Endothelial cell of umbilical vein (primary cell): ENCODE data around the gene FAM20B. TPM values are rescaled to one million over a fixed set of nuclear protein-coding genes. Genes with fewer than 3 reads are reported as not detected.

Source experiments
- BruUV-seq: library from RNA; stranded (reverse); fragments of 400-500 nt; replicated peaks from 2 replicates; lab custom pipeline; 2021; lab: Mats Ljungman, UMichigan
- CTCF ChIA-PET: fragments of 300-600, 350-600 bp; sonication (Branson Sonifier 250); formaldehyde crosslinking; loops from one replicate; lab custom pipeline; 2021; ENCODE audit warnings: antibody characterized with exemption, inconsistent platforms; lab: Charles Lee
- POLR2A ChIA-PET: fragments of 300-600, 350-600 bp; sonication (Branson Sonifier 250); formaldehyde crosslinking; loops from one replicate; lab custom pipeline; 2021; ENCODE audit warnings: antibody characterized with exemption, inconsistent platforms; lab: Charles Lee
- DNase-seq: peaks from one replicate; pipeline ENCODE4 v3.0.0-alpha.2; 2011; ENCODE audit warnings: low read depth, low spot score
- FAIRE-seq: peaks from 2 replicates; lab custom pipeline; 2011; peaks lifted over from hg19 to GRCh38; lab: Jason Lieb, UNC
- H2AFZ ChIP-seq: 2 replicates; pipeline ENCODE4 v1.6.0; 2012; ENCODE audit warnings: low read depth, low read length, control low read depth, inconsistent platforms
- H3K27ac ChIP-seq: 2 replicates; pipeline ENCODE4 v1.5.1; 2011; ENCODE audit warnings: low read depth, mild to moderate bottlenecking, control low read depth, low read length, moderate library complexity; ENCODE audit not compliant: insufficient read depth
- H3K27me3 ChIP-seq, 2 experiments: 2 replicates each; pipeline versions ENCODE4 v1.6.0 to v1.6.1; 2011; ENCODE audit warnings: low read length in 2 of 2, mixed read lengths in 1 of 2; ENCODE audit not compliant: control insufficient read depth in 2 of 2, insufficient read depth in 2 of 2
- H3K36me3 ChIP-seq, 2 experiments: 2 replicates in 1 of 2; 3 replicates in 1 of 2; pipeline ENCODE4 v1.5.1; 2011; ENCODE audit warnings: low read length in 2 of 2, mild to moderate bottlenecking in 1 of 2, moderate library complexity in 1 of 2; ENCODE audit not compliant: control insufficient read depth in 2 of 2, insufficient read depth in 2 of 2; ENCODE audit errors: extremely low read depth in 1 of 2
- H3K4me1 ChIP-seq: 3 replicates; pipeline ENCODE4 v1.5.1; 2011; ENCODE audit warnings: mild to moderate bottlenecking, low read length; ENCODE audit not compliant: control insufficient read depth, insufficient read depth; ENCODE audit errors: extremely low read depth
- H3K4me2 ChIP-seq: 2 replicates; pipeline ENCODE4 v1.6.1; 2011; ENCODE audit warnings: low read length, control low read depth, mixed read lengths; ENCODE audit not compliant: insufficient read depth
- H3K4me3 ChIP-seq, 3 experiments: fragments of 200-600 bp in 1 of 3; sonication (generic), shearing (Covaris generic) in 1 of 3; replicated peaks in 1 of 3; 2 replicates each; pipeline ENCODE4 v1.5.1; 2011 to 2016; ENCODE audit warnings: control low read depth in 3 of 3, low read length in 3 of 3, mild to moderate bottlenecking in 2 of 3, inconsistent platforms in 1 of 3, low read depth in 1 of 3, moderate library complexity in 1 of 3; ENCODE audit not compliant: insufficient read depth in 1 of 3
- H3K79me2 ChIP-seq: 2 replicates; pipeline ENCODE4 v1.6.0; 2012; ENCODE audit warnings: low read length, inconsistent platforms; ENCODE audit not compliant: control insufficient read depth, insufficient read depth
- H3K9ac ChIP-seq: replicated peaks from 2 replicates; pipeline ENCODE3; 2011; ENCODE audit warnings: low read length, control low read depth; ENCODE audit not compliant: insufficient read depth; ENCODE audit errors: extremely low read depth
- H3K9me1 ChIP-seq: replicated peaks from 3 replicates; pipeline ENCODE4 v1.6.0; 2011; ENCODE audit warnings: mild to moderate bottlenecking, low read length; ENCODE audit not compliant: control insufficient read depth, insufficient read depth; ENCODE audit errors: extremely low read depth
- H3K9me3 ChIP-seq: replicated peaks from 2 replicates; pipeline ENCODE4 v1.5.1; 2012; ENCODE audit warnings: low read length, inconsistent platforms; ENCODE audit not compliant: control insufficient read depth, insufficient read depth
- H4K20me1 ChIP-seq: replicated peaks from 2 replicates; pipeline ENCODE3; 2011; ENCODE audit warnings: mild to moderate bottlenecking, low read length; ENCODE audit not compliant: control insufficient read depth, insufficient read depth; ENCODE audit errors: extremely low read depth
- CTCF ChIP-seq, 2 donors: IDR thresholded peaks; 1 replicate in 1 of 2; 2 replicates in 1 of 2; pipeline ENCODE4 v1.5.1; 2011; ENCODE audit warnings: low read length in 2 of 2, mild to moderate bottlenecking in 2 of 2, moderate library complexity in 2 of 2, control low read depth in 1 of 2, inconsistent platforms in 1 of 2, low read depth in 1 of 2; ENCODE audit not compliant: insufficient read depth in 1 of 2; ENCODE audit errors: extremely low read depth in 1 of 2
- EZH2 ChIP-seq: IDR thresholded peaks from 2 replicates; pipeline ENCODE4 v1.6.1; 2012; ENCODE audit warnings: borderline replicate concordance, low read depth, mild to moderate bottlenecking, moderate library complexity, low read length, inconsistent platforms; ENCODE audit not compliant: severe bottlenecking
- FOS ChIP-seq: IDR thresholded peaks from 2 replicates; pipeline ENCODE4 v1.6.1; 2011; ENCODE audit warnings: mild to moderate bottlenecking, low read length, moderate library complexity, borderline replicate concordance; ENCODE audit not compliant: insufficient read depth
- GATA2 ChIP-seq: IDR thresholded peaks from 2 replicates; pipeline ENCODE4 v1.7.0; 2011; ENCODE audit warnings: low read depth, mild to moderate bottlenecking, moderate library complexity, mixed read lengths, low read length; ENCODE audit not compliant: insufficient read length, insufficient read depth
- JUN ChIP-seq: IDR thresholded peaks from 2 replicates; pipeline ENCODE4 v1.6.1; 2011; ENCODE audit warnings: borderline replicate concordance, low read depth; ENCODE audit not compliant: insufficient read length, insufficient read depth
- MAX ChIP-seq: IDR thresholded peaks from 2 replicates; pipeline ENCODE4 v1.6.1; 2011; ENCODE audit not compliant: insufficient read depth, insufficient read length
- MYC ChIP-seq: IDR thresholded peaks from one replicate; pipeline ENCODE4 v1.6.1; 2011; ENCODE audit warnings: mild to moderate bottlenecking, low read depth, low read length
- POLR2A ChIP-seq: IDR thresholded peaks from 2 replicates; pipeline ENCODE4 v1.6.1; 2012; ENCODE audit warnings: low read depth, mild to moderate bottlenecking, control low read depth, low read length
- POLR2AphosphoS5 ChIP-seq: IDR thresholded peaks from 2 replicates; pipeline ENCODE4 v1.6.1; 2012; ENCODE audit warnings: low read depth, mild to moderate bottlenecking, control low read depth, low read length, moderate library complexity; ENCODE audit not compliant: insufficient read depth
- dilution Hi-C: fragments of 300-500 bp; cut with MboI; formaldehyde crosslinking; loops from one replicate; pipeline ENCODE4 v1.15.0; 2019; ENCODE audit warnings: low sequenced_read_pairs; ENCODE audit not compliant: extremely low pct_ligation_motif_present
- intact Hi-C: fragments of 100-400 bp; cut with micrococcal nuclease; formaldehyde crosslinking; loops from one replicate; pipeline ENCODE4 v1.10.0; 2022
- polyA plus RNA-seq, 4 experiments: library from polyadenylated mRNA; depleted of rRNA in 3 of 4; stranded (reverse) in 3 of 4; unstranded in 1 of 4; fragments of >200 nt; gene quantifications; 2 replicates each; pipeline versions ENCODE4 v1.2.1 to v1.2.3, GENCODE V29; 2011 to 2012; ENCODE audit warnings: missing spikeins in 1 of 4
- total RNA-seq: library from RNA; stranded (reverse); gene quantifications from 2 replicates; pipeline ENCODE4 v1.2.3, GENCODE V29; 2021

The FAM20B gene
- total and polyA plus RNA-seq, 2 donors (not counting 3 experiments of a cell fraction or from before 2014, with no cell fraction given): 10.0 to 35.1 TPM

- intact Hi-C loops: loop anchor here (5.0 kb wide), 2 partner anchors 551 to 729 kb away; no protein-coding TSS in a partner anchor
- no peak overlapping the region for H3K27ac ChIP-seq
These were observed 57.8 kb downstream of the FAM20B start for GRCh38 chr1:179083533-179083932.

More at GRCh38 chr1:179083533-179083932, 57.8 kb downstream of the FAM20B start:
- no peak overlapping the region for H3K4me2 ChIP-seq
- no peak overlapping the region for H2AFZ ChIP-seq
- H3K79me2 ChIP-seq: peaks cover 12% of the 10 kb centered on the region
- H3K9me1 ChIP-seq: no peaks in the 10 kb centered on the region
- CTCF ChIA-PET: no interaction called here
- no peak for FAIRE-seq
- TF ChIP-seq MAX (no peak), JUN (no peak), POLR2A (no peak), MYC (no peak), CTCF (IDR thresholded peaks at IDR 0.05; ENCODE audit: extremely low read depth in 1 of 2, insufficient read depth in 1 of 2, low read depth in 1 of 2, low read length in 2 of 2) (no peak), GATA2 (no peak), POLR2AphosphoS5 (no peak), FOS (no peak), EZH2 (no peak)
- no TSS peak for BruUV-seq
- H4K20me1 ChIP-seq: no peaks in the 10 kb centered on the region
- H3K4me3 ChIP-seq: no peak overlapping the region
- no peak for DNase-seq
- dilution Hi-C loops: no loop called here
- H3K36me3 ChIP-seq: no peaks in the 10 kb centered on the region
- POLR2A ChIA-PET: no interaction called here
- no peaks in the 10 kb centered on the region for H3K9me3 ChIP-seq
- H3K9ac ChIP-seq: no peak overlapping the region
- peaks cover 19% of the 10 kb centered on the region for H3K4me1 ChIP-seq
- no peaks in the 10 kb centered on the region for H3K27me3 ChIP-seq
